HFFc6 (cell line): ENCODE data around the gene PIAS1. TPM values are rescaled to one million over a fixed set of nuclear protein-coding genes. Genes with fewer than 3 reads are reported as not detected.

Experiments
- DNase-seq: peaks from one replicate; pipeline ENCODE4 v3.0.0-alpha.2; 2018
- H3K27ac Mint-ChIP-seq: 2 replicates; pipeline ENCODE4 v1.8.0; 2020; ENCODE audit warnings: mild to moderate bottlenecking, mixed read lengths
- H3K27me3 Mint-ChIP-seq: 2 replicates; pipeline ENCODE4 v1.8.0; 2021; ENCODE audit warnings: mild to moderate bottlenecking, moderate library complexity, mixed read lengths; ENCODE audit not compliant: insufficient read depth
- H3K36me3 Mint-ChIP-seq: 2 replicates; pipeline ENCODE4 v1.8.0; 2021; ENCODE audit warnings: low read depth, mixed read lengths
- H3K4me1 Mint-ChIP-seq: 2 replicates; pipeline ENCODE4 v1.8.0; 2020; ENCODE audit warnings: low read depth, mixed read lengths
- H3K4me3 Mint-ChIP-seq: 2 replicates; pipeline ENCODE4 v1.8.0; 2020; ENCODE audit warnings: mild to moderate bottlenecking, moderate library complexity, mixed read lengths
- H3K9me3 Mint-ChIP-seq: 2 replicates; pipeline ENCODE4 v1.8.0; 2020; ENCODE audit warnings: mild to moderate bottlenecking, mixed read lengths
- CTCF ChIP-seq: fragments of 200-600 bp; sonication (generic); IDR thresholded peaks from 2 replicates; pipeline ENCODE4 v1.5.0; 2021; ENCODE audit warnings: antibody characterized with exemption, mild to moderate bottlenecking
- total RNA-seq, 6 experiments: library from RNA; stranded (reverse); fragmentation: NEBNext Ultra II Directional; extraction: Animal tissue kit (Norgen Biotek cat#: 25700); gene quantifications; 2 replicates in 1 of 6; 3 replicates in 5 of 6; pipeline ENCODE4 v1.2.3, GENCODE V29; 2021

PIAS1 gene
- total RNA-seq, 6 experiments from 2014 or later = 23.7 to 31.8 (median 27.6) TPM

GRCh38 chr15:68213991-68214837 lies 160.1 kb downstream of the PIAS1 start:
- H3K36me3 Mint-ChIP-seq = peaks cover 12% of the 10 kb centered on the region
- no peaks in the 10 kb centered on the region for H3K27me3 Mint-ChIP-seq
- no peak overlapping the region for H3K4me3 Mint-ChIP-seq
- no peak overlapping the region for H3K27ac Mint-ChIP-seq
- no peaks in the 10 kb centered on the region for H3K9me3 Mint-ChIP-seq
- no peak for DNase-seq
- TF ChIP-seq CTCF = no peak
- no peaks in the 10 kb centered on the region for H3K4me1 Mint-ChIP-seq

- Mint-ChIP-seq H3K4me3 (no peak overlapping the region), H3K9me3 (no peaks in the 10 kb centered on the region), H3K27me3 (no peaks in the 10 kb centered on the region), H3K36me3 (peaks cover 12% of the 10 kb centered on the region), H3K27ac (no peak overlapping the region), H3K4me1 (no peaks in the 10 kb centered on the region)
- TF ChIP-seq CTCF = no peak
- DNase-seq = no peak
Observed at GRCh38 chr15:68214838-68215254, 160.7 kb downstream of the PIAS1 start.

- Mint-ChIP-seq H3K27ac (no peak overlapping the region), H3K4me3 (no peak overlapping the region), H3K4me1 (no peaks in the 10 kb centered on the region), H3K36me3 (peaks cover 12% of the 10 kb centered on the region), H3K9me3 (no peaks in the 10 kb centered on the region), H3K27me3 (no peaks in the 10 kb centered on the region)
- no peak for DNase-seq
- TF ChIP-seq CTCF = no peak
Observed at GRCh38 chr15:68217341-68217740, 163.2 kb downstream of the PIAS1 start.

- H3K27ac Mint-ChIP-seq = no peak overlapping the region
- no peaks in the 10 kb centered on the region for H3K4me1 Mint-ChIP-seq
- H3K4me3 Mint-ChIP-seq = no peak overlapping the region
- no peak for DNase-seq
- no peaks in the 10 kb centered on the region for H3K27me3 Mint-ChIP-seq
- peaks cover 19% of the 10 kb centered on the region for H3K36me3 Mint-ChIP-seq
- H3K9me3 Mint-ChIP-seq = no peaks in the 10 kb centered on the region
- TF ChIP-seq CTCF = no peak
Observed at GRCh38 chr15:68218331-68218730, 164.2 kb downstream of the PIAS1 start.

GRCh38 chr15:68218847-68219798 lies 165.0 kb downstream of the PIAS1 start:
- H3K4me1 Mint-ChIP-seq = no peaks in the 10 kb centered on the region
- peaks cover 19% of the 10 kb centered on the region for H3K36me3 Mint-ChIP-seq
- no peak for DNase-seq
- H3K27me3 Mint-ChIP-seq = no peaks in the 10 kb centered on the region
- no peak for TF ChIP-seq CTCF
- H3K9me3 Mint-ChIP-seq = no peaks in the 10 kb centered on the region
- H3K27ac Mint-ChIP-seq = no peak overlapping the region
- no peak overlapping the region for H3K4me3 Mint-ChIP-seq
